Right cardiac atrium (tissue), 5 donors: ENCODE results near the gene MAP1LC3B. TPM values are rescaled to one million over a fixed set of nuclear protein-coding genes. Genes with fewer than 3 reads are reported as not detected.

ENCODE experiments used
- ATAC-seq, 2 donors: fragments of 200-7000 bp; cut with Tn5 transposase; one replicate each; pipeline versions ENCODE4 v1.8.0 to v1.9.1; 2020; ENCODE audit warnings: moderate library complexity in 2 of 2, mild to moderate bottlenecking in 1 of 2
- DNase-seq, 3 donors: peaks; one replicate each; pipeline ENCODE4 v3.0.0-alpha.2; 2020
- H3K27ac ChIP-seq: one replicate; pipeline ENCODE4 v1.5.1; 2013; ENCODE audit warnings: mild to moderate bottlenecking, low read length, control low read depth, moderate library complexity
- H3K27me3 ChIP-seq: one replicate; pipeline ENCODE4 v1.6.1; 2013; ENCODE audit not compliant: control insufficient read depth, insufficient read depth
- H3K4me1 ChIP-seq: one replicate; pipeline ENCODE4 v1.6.1; 2013; ENCODE audit warnings: low read length; ENCODE audit not compliant: control insufficient read depth, insufficient read depth
- H3K4me3 ChIP-seq: one replicate; pipeline ENCODE4 v1.5.1; 2013; ENCODE audit warnings: low read length, control low read depth
- H3K9me3 ChIP-seq: one replicate; pipeline ENCODE4 v1.6.1; 2013; ENCODE audit warnings: low read length; ENCODE audit not compliant: control insufficient read depth
- WGBS: extraction: QIAGEN DNeasy Blood & Tissue Kit; methylation state at CpG from one replicate; pipeline ENCODE4 v1.1.7; 2013; 5-methylcytosine and 5-hydroxymethylcytosine counted together
- intact Hi-C, 4 donors: fragments of 100-400 bp; cut with DNase I; formaldehyde crosslinking; loops; one replicate each; pipeline versions ENCODE4 v1.11.0 to v1.14.0; 2022 to 2023
- long read RNA-seq, 4 donors: library from polyadenylated mRNA; unstranded; transcript quantifications; one replicate each; pipeline ENCODE4 v2.0.0, GENCODE V29; 2020 to 2021
- polyA plus RNA-seq: library from polyadenylated mRNA; stranded (reverse); fragments of 200-250 nt; gene quantifications from one replicate; pipeline ENCODE4 v1.2.3, GENCODE V29; 2013
- total RNA-seq, 4 donors: library from RNA; stranded (reverse); fragmentation: NEBNext Ultra II Directional; extraction: Animal tissue kit (Norgen Biotek cat#: 25700); gene quantifications; one replicate each; pipeline ENCODE4 v1.2.1, GENCODE V29; 2021
- donor health status: healthy with polysubstance abuse.
- donor health status: DM: no; HTN: yes; CAD: no.
- donor health status: DM: no; HTN: no; CAD: no.
- donor health status: DM: no; HTN: yes; CAD: no; lungs with severe emphysema.
- donor health status: DM: yes; HTN: yes; CAD: no.

MAP1LC3B gene
- 100 to 1,000 TPM in 3 of 4 donors, 10 to 100 TPM in 1; 87.7 to 114 (median 108) TPM for total RNA-seq
- polyA plus RNA-seq: 115 TPM
- long read RNA-seq, donor 1, transcript MAP1LC3B-201 (4 exons, 2,688 nt): major isoform, 363 of 396 reads
- long read RNA-seq, donor 1, partial matches to known transcripts: 0 of 396 reads
- long read RNA-seq, donor 1, other reads (novel, unspliced or antisense): 33 of 396 reads
- long read RNA-seq, donor 2, transcript MAP1LC3B-201 (4 exons, 2,688 nt): major isoform, 131 of 142 reads
- long read RNA-seq, donor 2, partial matches to known transcripts: 0 of 142 reads
- long read RNA-seq, donor 2, other reads (novel, unspliced or antisense): 10 of 142 reads
- long read RNA-seq, donor 3, transcript MAP1LC3B-201 (4 exons, 2,688 nt): major isoform, 779 of 837 reads
- long read RNA-seq, donor 3, partial matches to known transcripts: 20 of 837 reads
- long read RNA-seq, donor 3, other reads (novel, unspliced or antisense): 38 of 837 reads
- long read RNA-seq, donor 4, transcript MAP1LC3B-201 (4 exons, 2,688 nt): major isoform, 194 of 206 reads
- long read RNA-seq, donor 4, partial matches to known transcripts: 4 of 206 reads
- long read RNA-seq, donor 4, other reads (novel, unspliced or antisense): 7 of 206 reads

DNA sequence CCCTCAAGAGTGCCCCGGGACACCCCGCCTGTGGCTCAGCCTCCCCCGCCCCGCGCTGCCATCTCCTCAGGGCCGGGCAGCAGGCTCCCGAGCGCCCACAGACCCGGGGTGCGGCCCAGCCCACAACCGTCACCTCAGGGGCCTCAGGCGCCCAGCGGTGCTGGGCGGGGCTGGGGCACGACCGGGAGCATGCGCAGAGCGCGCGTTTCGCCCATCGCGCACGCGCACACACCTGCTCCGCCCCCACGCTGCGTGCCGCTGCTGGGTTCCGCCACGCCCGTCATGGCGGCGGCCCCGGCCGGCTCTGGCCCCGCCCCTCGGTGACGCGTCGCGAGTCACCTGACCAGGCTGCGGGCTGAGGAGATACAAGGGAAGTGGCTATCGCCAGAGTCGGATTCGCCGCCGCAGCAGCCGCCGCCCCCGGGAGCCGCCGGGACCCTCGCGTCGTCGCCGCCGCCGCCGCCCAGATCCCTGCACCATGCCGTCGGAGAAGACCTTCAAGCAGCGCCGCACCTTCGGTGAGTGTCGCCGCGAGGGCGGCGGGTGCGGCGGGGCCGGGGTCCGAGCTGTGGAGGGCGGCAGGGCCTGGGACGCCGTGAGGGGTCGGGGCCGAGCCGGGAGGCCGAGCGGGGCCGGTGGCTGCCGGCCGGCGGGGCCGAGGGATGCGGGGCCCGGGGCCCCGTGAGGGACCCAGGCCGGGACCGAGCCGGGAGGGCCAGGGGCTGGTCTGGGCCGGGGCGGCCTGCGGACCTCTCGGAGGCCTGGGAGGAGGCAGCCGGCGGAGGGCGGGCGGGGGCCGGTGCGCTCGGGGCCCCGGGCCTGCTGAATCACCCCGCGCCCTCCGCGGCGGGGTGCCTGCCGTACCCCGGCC is at the start of gene MAP1LC3B:
Gene MAP1LC3B, plus strand, starts transcription at position 387 of the 871 bp plus-strand sequence. Its CDS starts 92 bp downstream, at position 479.
- WGBS: under 1% methylated on average over 113 of the region's 113 CpGs
- H3K4me1 ChIP-seq: peaks cover 6% of the 10 kb centered on the region
- H3K4me3 ChIP-seq: peak within 1 kb of the TSS; percentile 71
- H3K27ac ChIP-seq: peak within 1 kb of the TSS; percentile 94
- no peaks in the 10 kb centered on the region for H3K27me3 ChIP-seq
- intact Hi-C loops: loop anchor here in 2 of 4 donors (10.0 kb wide), 2 partner anchors 243 to 373 kb away; partner anchors contain the start of gene KLHDC4 (in 1 of the 2)
- ATAC-seq (peak; percentile 93 to 95), DNase-seq (peak; percentile 96 to 99 (median 99))
- H3K9me3 ChIP-seq: no peaks in the 10 kb centered on the region

GRCh38 chr16:87342504-87342903 is 49.6 kb upstream of the MAP1LC3B start:
- Histone ChIP-seq H3K4me1 (peaks cover 2% of the 10 kb centered on the region), H3K9me3 (no peaks in the 10 kb centered on the region), H3K27ac (no peak overlapping the region), H3K27me3 (no peaks in the 10 kb centered on the region), H3K4me3 (no peak overlapping the region)
- DNase-seq: peak in 1 of 3 donors; percentile 35
- WGBS: 93% methylated on average over 20 of the region's 20 CpGs
- no peak for ATAC-seq
- intact Hi-C loops: no loop called here

- peak in 1 of 3 donors; percentile 37 for DNase-seq
- Histone ChIP-seq H3K4me1 (peaks cover 2% of the 10 kb centered on the region), H3K27ac (no peak overlapping the region), H3K27me3 (no peaks in the 10 kb centered on the region), H3K9me3 (no peaks in the 10 kb centered on the region), H3K4me3 (no peak overlapping the region)
- no peak for ATAC-seq
- WGBS: 79% methylated on average over 26 of the region's 26 CpGs
- intact Hi-C loops: no loop called here
These were observed 49.0 kb upstream of the MAP1LC3B start for GRCh38 chr16:87342978-87343752.

- ATAC-seq: no peak
- WGBS: 91% methylated on average over 11 of the region's 11 CpGs
- H3K4me1 ChIP-seq: peaks cover 2% of the 10 kb centered on the region
- no peak for DNase-seq
- no peaks in the 10 kb centered on the region for H3K27me3 ChIP-seq
- H3K4me3 ChIP-seq: no peak overlapping the region
- no peaks in the 10 kb centered on the region for H3K9me3 ChIP-seq
- H3K27ac ChIP-seq: no peak overlapping the region
- intact Hi-C loops: no loop called here
These were observed 48.4 kb upstream of the MAP1LC3B start for GRCh38 chr16:87343753-87344050.

DNA sequence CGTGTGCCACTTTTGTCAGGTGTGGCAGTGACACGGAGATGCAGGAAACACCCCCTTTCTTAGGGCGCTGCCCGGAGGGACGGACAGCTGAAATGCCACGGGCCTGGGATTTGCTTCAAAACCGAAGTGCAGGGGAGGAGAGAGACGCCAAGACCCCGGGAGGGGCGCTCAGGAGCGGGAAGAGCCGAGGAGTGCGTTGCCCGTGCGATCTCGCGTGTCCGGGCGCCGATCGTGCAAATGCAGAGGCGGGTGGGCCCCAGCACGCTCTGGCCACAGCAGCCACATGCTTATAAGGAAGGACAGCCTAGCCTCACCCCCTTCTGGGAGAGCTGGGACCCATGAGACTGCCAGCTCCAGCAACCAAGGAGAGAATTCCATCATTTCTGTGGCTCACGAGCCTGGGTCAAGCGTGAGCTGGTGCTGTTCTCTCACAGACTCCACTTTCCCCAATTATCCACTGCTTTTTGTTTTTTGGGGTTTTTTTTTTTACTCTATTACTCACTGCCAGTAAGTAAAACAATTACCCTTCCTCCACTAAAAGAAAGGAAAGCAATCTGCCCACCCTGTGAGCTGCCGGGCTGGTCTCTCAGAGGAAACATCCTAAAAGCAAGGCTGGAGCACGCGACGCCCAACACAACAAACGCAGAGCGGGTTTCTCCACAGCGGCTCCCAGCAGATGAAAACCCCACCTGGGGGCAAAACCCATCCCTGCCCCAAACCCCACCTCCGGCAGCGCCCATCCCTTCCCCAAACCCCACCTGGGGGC is 47.8 kb upstream of the MAP1LC3B start:
- Histone ChIP-seq H3K4me3 (no peak overlapping the region), H3K27ac (no peak overlapping the region), H3K9me3 (no peaks in the 10 kb centered on the region), H3K4me1 (peaks cover 2% of the 10 kb centered on the region), H3K27me3 (no peaks in the 10 kb centered on the region)
- peak in 1 of 3 donors; percentile 50 for DNase-seq
- 86% methylated on average over 34 of the region's 34 CpGs for WGBS
- intact Hi-C loops: no loop called here
- peak in 1 of 2 donors; percentile 40 for ATAC-seq

DNA sequence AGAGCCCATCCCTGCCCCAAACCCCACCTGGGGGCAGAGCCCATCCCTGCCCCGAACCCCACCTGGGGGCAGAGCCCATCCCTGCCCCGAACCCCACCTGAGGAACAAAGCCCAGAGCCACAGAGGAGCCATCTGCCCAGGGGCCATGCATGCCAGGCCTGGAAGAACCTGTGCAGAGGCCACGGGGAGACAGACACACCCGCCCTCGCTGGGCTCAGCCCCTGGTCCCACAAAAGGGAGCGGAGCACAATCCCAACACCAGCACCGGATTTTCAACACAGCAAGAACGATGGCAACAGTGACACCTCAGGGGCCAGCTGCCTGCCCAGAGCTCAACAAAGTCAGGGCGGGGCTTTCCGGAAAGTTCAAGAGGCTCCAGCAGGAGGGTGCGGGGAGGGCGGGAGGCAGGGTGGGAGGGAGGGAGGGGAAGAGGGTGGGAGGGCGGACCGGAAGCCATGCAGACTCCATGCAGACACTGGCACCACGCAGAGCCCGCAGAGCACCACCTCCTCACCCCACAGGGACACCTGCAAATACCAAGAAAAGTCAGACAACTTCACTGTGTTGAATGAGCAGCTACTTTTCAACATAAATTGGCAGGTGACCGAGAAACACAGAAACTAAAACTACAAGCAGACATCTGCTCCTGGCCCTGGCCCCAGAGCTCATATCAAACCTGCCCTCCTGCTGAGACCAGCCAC is 47.1 kb upstream of the MAP1LC3B start:
- peaks cover 2% of the 10 kb centered on the region for H3K4me1 ChIP-seq
- H3K27ac ChIP-seq: peak overlapping the region; percentile 19
- H3K9me3 ChIP-seq: no peaks in the 10 kb centered on the region
- ATAC-seq (peak; percentile 62 to 84), DNase-seq (peak; percentile 63 to 79 (median 79))
- 57% methylated on average over 17 of the region's 17 CpGs for WGBS
- H3K4me3 ChIP-seq: no peak overlapping the region
- intact Hi-C loops: no loop called here
- H3K27me3 ChIP-seq: no peaks in the 10 kb centered on the region

DNA sequence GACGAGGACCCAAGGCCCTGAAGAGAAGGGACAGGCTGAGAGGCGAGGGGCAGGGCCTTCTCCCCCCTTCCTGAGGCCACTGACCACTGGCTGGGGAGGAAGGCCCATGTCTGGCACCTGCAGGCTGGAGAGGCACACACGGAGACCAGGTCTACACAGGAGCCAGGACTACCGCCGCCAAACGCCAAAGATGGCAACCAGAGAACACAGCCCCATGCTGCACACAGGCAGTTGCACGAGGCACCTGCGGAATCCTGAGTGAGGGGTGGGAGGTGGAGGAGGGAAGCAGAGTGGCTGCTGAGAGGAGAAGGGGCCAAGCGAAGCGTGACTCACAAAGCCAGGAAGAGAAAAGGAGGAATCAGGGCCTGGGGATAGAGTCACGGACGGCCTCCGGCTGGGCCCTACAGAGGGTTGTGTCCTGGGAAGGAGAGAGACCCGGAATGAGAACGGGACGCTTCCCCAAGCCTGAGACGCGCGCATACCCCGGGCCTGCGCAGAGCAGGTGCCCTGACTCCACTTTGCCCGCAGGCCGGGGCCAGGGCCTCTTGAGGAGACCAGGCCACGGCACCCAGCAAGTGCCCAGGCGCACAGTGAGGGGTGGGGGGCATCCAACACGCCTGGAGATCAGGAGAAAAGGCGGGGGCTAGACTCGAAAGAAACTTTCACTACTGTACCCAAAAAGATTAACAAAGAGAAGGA is 46.3 kb upstream of the MAP1LC3B start:
- H3K4me1 ChIP-seq: peaks cover 2% of the 10 kb centered on the region
- no peaks in the 10 kb centered on the region for H3K9me3 ChIP-seq
- 94% methylated on average over 28 of the region's 28 CpGs for WGBS
- H3K4me3 ChIP-seq: no peak overlapping the region
- intact Hi-C loops: no loop called here
- DNase-seq: peak in 1 of 3 donors; percentile 41
- H3K27ac ChIP-seq: no peak overlapping the region
- H3K27me3 ChIP-seq: no peaks in the 10 kb centered on the region
- ATAC-seq: no peak

DNA sequence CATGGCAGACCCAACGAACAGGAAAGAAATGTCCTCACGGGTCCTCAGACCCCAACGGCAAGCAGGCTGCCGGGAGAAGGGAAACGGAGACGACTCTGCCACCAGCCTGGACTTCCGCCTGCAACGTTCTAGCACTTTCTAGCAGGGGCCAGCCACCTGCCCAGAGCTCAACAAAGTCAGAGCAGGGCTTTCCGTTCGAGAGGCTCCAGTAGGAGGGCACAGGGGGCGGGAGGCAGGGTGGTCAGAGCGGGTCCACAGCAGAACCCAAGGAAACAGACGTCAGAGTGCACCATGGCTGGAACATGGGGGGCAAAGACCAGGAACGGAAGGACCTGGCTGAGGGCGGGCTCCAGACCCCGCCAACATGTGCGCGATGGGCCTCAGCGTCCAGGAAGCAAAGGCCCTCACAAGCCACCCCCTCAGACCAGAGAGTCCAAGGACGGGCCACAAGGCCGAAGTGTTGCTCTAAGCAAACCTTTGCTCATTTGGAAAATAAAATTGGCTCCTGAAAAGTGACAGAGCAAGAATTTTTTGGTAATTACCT is 45.5 kb upstream of the MAP1LC3B start:
- Histone ChIP-seq H3K27me3 (no peaks in the 10 kb centered on the region), H3K4me1 (peaks cover 2% of the 10 kb centered on the region), H3K9me3 (no peaks in the 10 kb centered on the region), H3K4me3 (no peak overlapping the region), H3K27ac (no peak overlapping the region)
- 94% methylated on average over 21 of the region's 21 CpGs for WGBS
- peak in 1 of 3 donors; percentile 27 for DNase-seq
- ATAC-seq: no peak
- intact Hi-C loops: no loop called here
